ENCODE measurements around the gene FGF2.
"Not testable (repeated sequence)": the region's sequence is repeated elsewhere in the genome, so short reads cannot be mapped to it uniquely, and the experiment has no call there.

FGF2 gene

DNA sequence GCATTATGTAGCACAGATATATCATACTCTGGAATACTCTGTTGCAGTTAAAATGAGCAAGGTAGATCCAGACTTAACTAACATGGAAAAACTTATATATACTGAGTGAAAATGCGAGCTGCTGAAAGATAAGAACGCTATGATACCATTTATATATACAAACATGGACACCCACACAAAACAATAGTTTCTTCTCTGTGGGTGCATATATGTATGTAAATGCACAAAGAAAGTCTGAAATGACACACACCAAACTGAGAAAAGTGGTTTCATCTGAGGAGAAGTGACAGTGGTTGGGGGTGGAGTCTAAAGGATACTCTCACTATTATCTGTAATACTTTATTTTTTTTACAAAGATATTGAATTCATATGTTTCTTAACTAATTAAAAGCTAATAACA, 12.2 kb upstream of the FGF2 start:
- DNase-seq: no peak

DNA sequence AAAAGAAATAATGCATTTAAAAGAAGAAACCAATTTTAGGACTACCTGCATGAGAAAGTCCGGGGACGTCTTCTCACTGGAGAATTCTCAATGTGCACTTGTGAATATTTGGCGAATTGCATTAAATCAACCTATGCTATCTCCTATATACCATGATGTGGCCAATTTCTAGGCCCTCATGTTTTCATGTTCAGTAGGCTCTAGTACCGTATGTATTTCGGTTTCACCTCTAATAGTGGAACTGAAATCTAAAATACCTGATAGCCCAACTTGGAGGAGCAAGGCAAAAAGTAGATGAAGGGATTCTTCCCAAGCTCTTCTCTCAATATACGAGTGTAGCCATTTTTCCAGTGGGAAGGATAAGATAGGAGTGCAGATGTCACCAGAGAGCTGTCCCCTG, 11.4 kb upstream of the FGF2 start:
- no peak for DNase-seq

DNA sequence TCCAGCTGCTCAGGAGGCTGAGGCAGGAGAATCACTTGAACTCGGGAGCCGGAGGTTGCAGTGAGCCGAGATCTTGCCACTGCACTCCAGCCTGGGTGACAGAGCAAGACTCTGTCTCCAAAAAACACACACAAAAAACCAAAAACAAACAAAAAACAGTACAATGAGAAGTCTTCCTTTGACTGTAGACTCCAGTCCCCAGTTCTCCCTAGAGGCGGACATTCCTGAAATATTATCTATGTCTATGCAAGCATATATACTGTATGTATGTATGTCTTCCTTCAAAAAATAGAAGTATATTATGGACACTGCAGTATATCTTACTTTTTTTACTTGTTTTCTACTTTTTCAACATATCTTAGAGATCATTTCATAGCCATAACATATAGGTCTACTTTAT, 10.2 kb upstream of the FGF2 start:
- DNase-seq: no peak

DNA sequence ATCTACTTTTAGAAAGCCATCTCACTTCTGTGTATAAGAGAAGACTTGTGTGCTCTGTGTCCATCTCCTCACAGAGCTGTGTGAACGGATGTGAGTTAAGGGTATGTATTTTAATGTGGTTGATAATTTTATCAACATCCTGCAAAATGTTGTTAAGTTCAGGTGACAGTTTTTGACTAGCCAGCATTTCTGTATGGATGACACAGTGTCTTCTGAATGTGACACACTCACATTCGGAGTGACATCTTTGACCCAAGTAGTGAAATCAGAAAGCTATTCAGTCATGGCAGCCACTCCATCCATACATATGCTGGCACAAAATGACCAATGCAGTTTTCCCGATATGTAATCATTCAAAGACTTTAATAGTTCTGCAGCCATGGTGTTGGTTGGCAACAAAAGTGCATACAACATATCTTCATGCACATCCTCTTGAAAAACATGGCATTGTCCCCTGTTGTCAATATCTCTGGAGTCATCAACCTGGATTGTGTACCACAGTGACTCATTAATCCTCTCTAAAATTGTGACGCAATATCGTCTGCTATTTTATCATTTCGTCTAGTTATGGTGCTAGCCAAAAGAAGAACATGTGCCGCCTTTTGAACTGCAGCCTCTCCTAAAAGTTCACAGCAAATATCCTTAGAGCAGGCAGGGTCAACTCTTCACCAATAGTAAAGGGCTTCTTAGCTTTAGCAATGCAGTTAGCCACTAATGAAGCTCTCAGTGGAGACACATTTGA, 6.8 kb upstream of the FGF2 start:
- DNase-seq: no peak

DNA sequence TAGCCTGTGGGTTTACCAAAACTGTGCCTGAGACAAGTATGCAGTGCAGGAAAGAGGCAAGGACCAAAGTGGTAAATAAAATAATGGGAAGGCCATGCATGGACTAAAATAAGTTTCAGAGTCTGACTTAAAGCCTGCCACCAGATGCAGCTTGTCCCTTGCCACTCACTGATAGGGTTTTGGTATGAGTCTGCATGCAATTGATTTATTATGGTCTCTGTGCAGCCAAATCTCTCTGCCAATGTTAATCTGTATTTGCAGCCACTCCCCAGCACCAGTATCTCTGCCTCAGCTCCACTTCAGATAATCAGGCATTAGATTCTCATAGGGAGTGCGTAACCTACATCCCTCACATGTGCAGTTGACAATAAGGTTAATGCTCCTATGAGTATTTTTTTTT, 5.5 kb upstream of the FGF2 start:
- no peak for DNase-seq

DNA sequence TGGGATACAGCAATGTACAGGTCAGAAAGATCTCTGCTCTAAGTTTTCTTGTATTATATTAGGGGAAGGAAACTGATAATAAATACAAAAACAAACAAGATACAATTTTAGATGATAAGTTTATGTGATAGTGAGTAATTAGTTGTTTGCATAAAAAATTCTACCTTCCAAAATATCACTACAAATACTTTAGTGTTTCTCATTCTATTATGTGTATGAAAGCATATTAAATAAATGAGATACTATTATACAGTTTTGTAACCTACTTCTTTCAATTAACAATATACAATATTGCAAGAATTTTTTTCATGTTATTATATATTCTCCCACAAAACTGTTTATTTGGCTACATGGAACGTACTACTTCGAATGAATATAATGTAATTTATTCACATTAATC, 4.2 kb upstream of the FGF2 start:
- DNase-seq: no peak

DNA sequence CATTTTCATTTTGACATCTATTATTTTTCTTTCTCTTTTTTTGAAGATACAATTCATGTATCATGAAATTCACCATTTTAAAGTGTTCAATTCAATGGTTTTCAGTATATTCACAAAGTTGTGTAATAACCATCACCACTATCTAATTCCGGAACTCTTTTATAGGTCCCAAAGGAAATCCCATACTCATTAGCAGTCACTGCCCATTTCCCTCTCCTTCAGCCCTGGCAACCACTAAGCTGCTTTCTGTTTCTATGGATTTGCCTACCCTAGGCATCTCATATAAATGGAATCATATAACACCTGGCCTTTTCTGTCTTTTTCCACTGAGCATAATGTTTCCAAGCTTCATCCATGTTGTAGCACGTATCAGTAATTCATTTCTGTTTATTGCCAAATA, 3.2 kb upstream of the FGF2 start:
- DNase-seq: no peak

DNA sequence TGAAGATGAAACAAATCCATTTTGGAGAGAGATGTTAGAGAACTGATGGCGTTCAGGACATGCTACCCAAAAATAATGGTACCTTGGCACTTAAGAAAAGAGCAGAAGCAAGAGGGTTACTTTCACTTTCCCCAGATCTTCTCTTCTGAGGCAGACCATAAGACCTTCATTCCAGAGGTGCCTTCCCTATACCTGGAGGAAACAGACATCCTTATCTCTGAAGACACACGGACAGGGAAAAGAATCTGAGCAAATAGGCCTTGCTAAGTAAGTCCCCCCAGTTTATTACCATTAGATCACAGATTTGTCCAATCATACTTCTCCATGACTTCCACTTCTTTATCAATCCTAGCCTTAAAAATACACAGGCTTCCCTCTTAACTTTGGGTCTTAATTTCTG, 2.0 kb upstream of the FGF2 start:
- no peak for DNase-seq

DNA sequence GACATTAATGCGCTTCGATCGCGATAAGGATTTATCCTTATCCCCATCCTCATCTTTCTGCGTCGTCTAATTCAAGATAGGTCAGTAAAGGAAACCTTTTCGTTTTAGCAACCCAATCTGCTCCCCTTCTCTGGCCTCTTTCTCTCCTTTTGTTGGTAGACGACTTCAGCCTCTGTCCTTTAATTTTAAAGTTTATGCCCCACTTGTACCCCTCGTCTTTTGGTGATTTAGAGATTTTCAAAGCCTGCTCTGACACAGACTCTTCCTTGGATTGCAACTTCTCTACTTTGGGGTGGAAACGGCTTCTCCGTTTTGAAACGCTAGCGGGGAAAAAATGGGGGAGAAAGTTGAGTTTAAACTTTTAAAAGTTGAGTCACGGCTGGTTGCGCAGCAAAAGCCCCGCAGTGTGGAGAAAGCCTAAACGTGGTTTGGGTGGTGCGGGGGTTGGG, 528 bp upstream of the FGF2 start:
- no peak for DNase-seq

DNA sequence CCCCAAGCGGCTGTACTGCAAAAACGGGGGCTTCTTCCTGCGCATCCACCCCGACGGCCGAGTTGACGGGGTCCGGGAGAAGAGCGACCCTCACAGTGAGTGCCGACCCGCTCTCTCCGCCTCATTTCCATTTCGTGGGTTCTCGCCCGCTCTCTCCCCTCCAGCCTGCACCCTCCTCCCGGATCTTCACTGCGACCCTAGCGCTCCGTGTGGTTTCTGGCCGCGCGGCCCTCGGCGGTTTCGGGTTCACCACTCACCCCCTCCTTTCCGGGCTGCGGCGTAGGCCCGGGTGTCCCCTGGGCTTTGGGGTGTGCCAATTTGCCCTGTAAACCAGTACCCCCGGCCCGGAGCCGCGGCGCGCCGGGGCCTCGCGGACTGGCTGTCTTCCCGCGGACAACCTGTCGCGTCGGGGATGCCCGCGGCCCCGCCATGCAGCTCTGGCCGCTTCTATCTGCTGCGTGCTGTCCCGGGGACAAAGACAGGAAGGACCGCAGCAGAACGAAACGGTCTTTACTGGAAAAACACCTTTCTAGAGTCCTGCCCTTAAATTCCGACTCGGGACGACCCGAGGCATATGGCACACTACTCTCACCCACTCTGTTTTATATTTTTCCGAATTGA, 737 bp downstream of the FGF2 start:
- DNase-seq: peak in 1 of 2 experiments; percentile 39

DNA sequence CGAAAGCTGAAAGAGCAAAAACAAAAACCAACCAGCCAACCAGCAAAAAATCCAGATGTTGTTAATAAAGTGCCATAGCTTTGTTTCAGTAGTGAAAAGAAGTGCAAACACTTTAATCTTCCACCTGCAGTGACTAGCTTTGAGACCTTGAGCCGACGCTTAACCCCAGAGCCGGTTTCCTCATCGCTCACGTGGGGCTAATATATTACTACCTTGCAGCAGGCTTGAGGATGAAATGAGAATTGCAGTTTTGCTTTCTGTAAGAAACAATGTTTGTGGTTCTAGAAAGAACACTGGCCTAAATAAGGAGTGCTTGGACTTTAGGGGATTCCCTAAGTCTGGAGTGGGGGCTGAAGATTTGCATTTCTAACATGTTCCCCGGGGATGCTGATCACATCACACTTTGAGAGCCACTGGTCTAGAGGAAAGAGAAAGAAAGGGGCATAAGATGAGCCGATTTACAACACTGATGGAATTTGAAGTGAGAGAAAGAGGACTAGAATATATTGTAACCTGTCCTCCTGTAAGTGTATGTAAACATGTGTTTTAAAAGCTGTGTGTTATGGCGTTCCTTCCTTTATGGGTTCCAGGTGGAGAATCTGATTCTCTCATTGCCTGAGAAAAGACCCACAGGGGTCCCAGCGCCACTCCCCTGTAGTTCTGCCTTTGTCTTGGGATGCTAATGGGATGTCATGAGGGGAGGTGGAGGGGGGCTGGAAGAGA, 1.4 kb downstream of the FGF2 start:
- peak in 1 of 2 experiments; percentile 17 for DNase-seq

DNA sequence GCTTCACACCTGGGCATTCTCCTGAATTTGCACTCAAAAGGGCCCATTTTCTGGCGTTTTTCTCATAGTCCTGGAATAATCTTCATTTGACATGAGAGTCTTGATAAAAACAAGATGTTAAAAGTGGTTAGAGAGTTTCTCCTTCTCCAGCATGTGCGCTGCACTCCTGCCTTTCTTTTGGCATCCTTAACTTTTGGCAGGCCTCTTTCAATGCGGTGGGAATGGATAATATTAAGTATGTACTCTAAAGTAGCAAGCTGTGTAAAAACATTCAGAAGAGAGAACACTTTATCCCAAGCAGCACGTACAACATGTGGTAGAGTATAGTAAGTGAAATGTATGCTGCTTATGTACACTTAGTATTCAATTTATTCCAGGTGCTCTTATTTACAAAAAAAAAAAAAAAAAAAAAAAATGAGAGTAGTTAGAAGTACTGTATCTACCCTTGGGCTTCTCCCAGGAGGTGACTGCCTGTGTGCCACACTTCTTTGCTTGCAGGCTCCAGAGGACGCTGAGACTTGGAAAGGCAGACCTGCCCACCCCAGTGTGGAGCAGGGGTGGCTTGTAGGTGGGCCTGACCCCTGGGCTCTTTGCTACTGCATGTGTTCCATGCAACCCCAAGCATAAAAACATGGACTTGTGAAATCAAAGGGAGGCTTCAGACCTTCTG, 3.9 kb downstream of the FGF2 start:
- no peak for DNase-seq

DNA sequence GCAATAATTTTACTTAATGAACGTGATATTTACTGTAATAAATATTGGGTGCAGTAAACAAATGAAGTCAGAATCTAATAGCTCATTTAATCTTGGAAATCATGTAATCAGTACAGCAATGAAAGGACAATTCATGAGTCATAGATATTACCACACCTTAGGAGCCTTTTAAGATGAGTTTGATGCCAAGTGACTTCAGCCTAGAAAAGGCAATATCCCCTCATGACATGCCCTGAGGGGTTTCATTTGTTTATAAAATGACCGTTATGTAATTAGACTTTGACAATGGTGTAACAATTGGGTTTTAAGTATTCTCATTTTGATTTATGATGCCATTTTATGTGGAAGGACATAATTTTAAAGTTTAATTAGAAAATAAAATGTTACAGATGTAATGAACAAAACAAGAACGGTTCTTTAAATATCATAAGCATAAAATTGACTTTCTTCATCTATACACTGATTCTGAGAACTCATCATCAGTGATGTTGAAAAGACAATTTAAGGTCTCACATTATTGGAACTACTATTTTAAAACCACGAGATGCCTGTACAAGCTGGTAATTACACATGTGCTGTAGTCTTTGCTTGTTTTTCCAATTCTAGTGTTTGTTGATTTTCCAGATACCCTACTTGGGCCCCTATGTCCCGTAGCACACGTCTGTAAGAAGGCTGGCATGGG, 5.0 kb downstream of the FGF2 start:
- no peak for DNase-seq

DNA sequence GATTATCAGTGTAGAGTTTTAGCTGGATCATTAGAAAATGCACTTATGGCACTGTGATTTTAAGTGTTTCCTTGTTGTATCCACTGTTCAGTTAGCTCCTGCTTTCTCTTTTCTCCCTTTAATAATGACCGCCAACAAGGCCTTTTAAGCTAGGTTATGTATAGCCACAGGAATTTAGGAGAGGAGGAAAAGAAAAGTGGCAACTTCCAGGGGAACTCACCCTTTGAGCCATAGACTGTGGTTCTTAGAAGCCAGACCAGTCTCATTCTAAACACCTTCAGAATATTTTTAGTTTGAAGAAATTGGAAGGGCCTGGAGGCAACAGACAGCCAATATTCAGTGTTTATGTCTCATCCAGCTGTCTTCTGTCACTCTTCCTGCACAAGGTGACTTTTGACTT, 6.1 kb downstream of the FGF2 start:
- DNase-seq: no peak

DNA sequence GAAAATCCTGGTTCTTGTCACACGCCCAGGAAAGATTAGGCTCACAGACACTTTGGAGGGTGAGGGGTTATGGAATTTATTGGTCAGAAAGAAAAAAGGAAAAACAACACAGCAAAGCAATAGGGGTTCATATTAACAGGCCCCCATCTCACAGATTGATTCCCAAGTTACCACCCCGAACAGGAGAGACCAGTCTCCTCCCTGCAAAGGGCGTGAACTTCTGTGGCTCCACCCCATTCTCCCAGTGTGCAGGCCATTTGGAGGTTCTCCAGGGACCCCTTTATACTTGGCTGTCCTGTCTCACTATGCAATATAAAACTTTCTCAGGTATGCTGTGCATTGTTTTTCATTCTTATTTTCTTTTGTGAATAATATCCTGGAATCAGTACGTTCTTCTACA, 7.4 kb downstream of the FGF2 start:
- peak in 1 of 2 experiments; percentile 15 for DNase-seq

DNA sequence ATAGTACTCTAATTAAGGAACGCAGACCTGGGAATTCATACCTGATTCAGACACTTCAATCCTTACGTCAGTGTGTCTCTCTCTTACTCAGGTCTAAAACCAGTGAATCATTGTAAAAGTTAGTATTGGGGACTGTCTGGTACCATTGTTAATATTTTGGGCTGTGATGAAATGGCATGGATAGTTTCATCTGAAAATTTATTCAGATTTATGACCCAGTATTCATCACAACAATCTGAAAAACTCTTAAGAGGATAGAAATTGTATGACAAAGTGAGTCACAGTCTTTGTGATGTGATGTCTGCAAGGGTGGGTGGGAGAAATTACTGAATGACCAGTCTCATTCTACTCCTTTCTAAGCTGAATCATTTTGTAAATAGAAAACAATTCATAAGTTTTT, 10.3 kb downstream of the FGF2 start:
- DNase-seq: no peak

DNA sequence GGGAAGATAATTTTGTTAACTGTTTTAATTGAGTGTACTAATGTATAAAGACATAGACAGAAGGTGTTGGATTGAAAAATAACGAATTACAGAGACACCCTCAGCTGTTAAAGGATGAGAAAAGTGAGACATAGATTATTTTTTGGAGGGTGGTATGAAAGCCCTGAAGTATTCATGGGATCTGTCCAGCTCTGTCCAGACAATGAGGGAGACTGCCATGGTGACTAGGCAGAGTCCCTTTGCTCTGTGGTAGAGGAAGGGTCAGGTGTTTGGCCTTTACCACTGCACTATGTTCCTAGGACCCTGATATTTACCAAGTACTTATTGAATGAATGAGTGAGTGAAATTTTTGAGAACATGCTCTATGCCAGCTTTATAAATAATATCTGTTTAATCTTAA, 11.4 kb downstream of the FGF2 start:
- DNase-seq: no peak

DNA sequence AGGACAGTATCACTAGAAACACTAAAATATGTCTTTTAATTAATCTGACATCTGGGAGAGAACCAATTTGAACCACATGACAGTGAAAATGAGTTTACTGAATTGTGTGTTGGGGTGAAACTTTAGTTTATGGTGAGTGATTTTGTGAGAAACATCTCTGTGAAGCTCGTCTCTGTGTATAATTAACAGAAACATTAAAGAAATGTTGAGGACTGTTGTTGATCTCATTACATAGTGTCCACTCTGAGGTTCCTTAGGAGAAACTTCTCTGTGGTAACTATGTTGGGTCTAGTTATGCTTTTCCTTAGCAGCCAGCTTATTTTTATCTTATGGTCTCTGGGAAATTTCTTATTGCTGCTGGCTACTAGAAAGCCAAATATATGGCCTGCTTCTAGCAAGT, 15.8 kb downstream of the FGF2 start:
- no peak for DNase-seq

DNA sequence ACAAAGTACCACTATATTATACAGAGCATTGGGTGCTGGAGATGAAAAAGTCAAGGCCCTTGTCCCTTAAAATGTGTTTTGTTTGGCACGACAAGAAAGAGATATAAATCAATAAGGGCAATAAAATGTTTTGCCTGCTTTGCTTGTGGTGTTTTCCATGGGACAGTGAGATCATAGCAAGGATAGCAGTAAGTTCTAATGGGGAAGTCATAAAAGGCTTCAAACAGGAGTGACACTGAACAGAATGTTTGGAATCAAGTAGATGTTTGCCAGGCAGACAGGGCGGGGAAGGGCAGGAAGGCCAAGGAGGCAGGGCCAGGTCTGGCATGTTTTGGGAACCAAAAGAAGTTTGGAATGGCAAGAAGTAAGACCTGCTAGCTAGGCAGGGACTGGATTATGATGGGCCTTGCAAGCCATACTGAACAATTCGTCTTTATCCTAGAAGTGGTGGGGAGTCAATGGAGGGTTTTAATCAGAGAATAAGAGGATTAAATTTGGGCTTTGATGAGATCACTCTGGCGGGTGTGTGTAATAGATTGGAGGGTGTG, 16.4 kb downstream of the FGF2 start:
- no peak for DNase-seq

DNA sequence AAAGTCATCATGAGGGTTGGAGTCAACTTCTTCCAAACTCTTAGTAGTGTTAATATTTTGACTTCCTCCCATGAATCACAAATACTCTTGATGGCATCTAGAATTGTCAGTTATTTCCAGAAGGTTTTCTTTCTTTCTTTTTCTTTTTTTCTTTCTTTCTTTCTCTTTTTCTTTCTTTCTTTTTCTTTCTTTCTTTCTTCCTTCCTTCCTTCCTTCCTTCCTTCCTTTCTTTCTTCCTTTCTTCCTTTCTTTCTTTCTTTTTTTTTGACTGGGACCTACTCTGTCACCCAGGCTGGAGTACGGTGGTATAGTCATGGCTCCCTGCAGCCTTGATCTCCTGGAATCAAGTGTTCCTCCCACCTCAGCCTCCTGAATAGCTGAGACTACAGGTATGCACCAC, 17.8 kb downstream of the FGF2 start:
- not testable (repeated sequence) for DNase-seq

DNA sequence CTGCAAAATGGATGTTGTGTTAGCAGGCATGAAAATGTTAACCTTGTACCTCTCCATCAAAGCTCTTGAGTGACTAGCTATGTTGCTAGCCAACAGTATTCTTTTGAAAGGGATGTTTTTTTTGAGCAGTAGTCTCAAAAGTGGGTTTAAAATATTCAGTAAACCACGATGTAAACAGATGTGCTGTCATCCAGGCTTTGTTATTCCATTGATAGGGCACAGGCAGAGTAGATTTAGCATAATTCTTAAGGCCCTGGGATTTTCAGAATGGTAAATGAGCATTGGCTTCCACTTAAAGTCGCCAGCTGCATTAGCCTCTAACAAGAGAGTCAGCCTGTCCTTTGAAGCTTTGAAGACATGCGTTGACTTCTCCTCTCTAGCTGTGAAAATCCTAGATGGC, 18.4 kb downstream of the FGF2 start:
- DNase-seq: no peak

DNA sequence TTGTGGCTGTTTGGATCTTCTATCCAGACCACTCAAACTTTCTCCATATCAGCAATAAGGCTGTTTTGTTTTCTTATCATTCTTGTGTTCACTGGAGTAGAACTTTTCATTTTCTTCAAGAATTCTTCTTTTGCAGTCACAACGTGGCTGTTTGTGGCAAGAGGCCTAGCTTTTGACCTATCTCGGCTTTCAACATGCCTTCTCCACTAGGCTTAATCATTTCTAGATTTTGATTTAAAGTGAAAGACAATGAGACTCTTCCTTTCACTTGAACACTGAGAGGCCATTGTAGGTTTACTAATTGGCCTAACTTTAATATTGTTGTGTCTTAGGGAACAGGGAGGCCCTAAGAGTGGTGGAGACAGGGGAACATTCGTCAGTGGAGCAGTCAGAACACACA, 19.1 kb downstream of the FGF2 start:
- no peak for DNase-seq

DNA sequence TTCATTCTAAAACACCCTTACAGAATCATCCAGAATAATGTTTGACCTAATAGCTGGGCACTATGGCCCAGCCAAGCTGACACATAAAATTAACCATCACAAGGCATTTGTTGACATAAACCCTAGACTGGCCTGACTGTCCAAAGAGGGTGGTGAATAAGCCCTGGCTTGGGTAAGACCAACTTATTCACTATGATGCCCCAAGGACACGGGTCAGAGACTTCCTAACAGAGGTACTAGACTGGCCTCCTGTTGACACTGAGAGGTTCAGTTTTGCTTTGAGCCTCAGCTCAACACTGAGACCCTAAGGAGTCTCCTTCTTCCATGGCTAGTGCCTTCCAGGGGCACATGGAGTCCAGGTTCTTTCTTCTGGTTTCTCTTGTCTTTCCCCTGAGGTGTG, 21.3 kb downstream of the FGF2 start:
- DNase-seq: no peak

Data from NCI-H446 (cell line).